SK-N-SH treated with all-trans-retinoic acid at 6 μM for 48 hours (cell line): ENCODE results near the gene WDR62.

Source experiments
- CREB5 ChIP-seq: fragments of 250-450 bp; sonication (Bioruptor Pico); IDR thresholded peaks from 2 replicates; pipeline ENCODE4 v1.5.1; 2020; ENCODE audit warnings: low read depth, mild to moderate bottlenecking, moderate library complexity
- PATZ1 ChIP-seq: fragments of 250-450 bp; sonication (Bioruptor Pico); IDR thresholded peaks from 2 replicates; pipeline ENCODE4 v1.8.0; 2020; ENCODE audit warnings: mild to moderate bottlenecking, moderate library complexity, borderline replicate concordance
- PPARA ChIP-seq: fragments of 250-450 bp; sonication (Bioruptor Pico); IDR thresholded peaks from 2 replicates; pipeline ENCODE4 v1.5.0; 2020; ENCODE audit warnings: mild to moderate bottlenecking, borderline replicate concordance
- RARB ChIP-seq: fragments of 250-450 bp; sonication (Bioruptor Pico); IDR thresholded peaks from 2 replicates; pipeline ENCODE4 v1.8.0; 2021; ENCODE audit warnings: mild to moderate bottlenecking, moderate library complexity
- SNAI2 ChIP-seq: fragments of 250-450 bp; sonication (Bioruptor Pico); IDR thresholded peaks from 2 replicates; pipeline ENCODE4 v1.5.0; 2020; ENCODE audit warnings: mild to moderate bottlenecking, moderate library complexity
- TOX ChIP-seq: fragments of 250-450 bp; sonication (Bioruptor Pico); IDR thresholded peaks from 2 replicates; pipeline ENCODE4 v1.8.0; 2021; ENCODE audit warnings: mild to moderate bottlenecking, moderate library complexity, borderline replicate concordance
- ZFP30 ChIP-seq: fragments of 450-650 bp; formaldehyde crosslinking; IDR thresholded peaks from 2 replicates; pipeline ENCODE4 v1.5.0; 2022; ENCODE audit warnings: mild to moderate bottlenecking, moderate library complexity
- ZNF565 ChIP-seq: fragments of 450-650 bp; formaldehyde crosslinking; conservative IDR thresholded peaks from 2 replicates; pipeline ENCODE4 v1.5.0; 2020; ENCODE audit warnings: low read depth, mild to moderate bottlenecking, moderate library complexity

- TF ChIP-seq PATZ1 (CRISPR knock-in tag) (no peak), CREB5 (CRISPR knock-in tag) (no peak), SNAI2 (no peak), ZFP30 (CRISPR knock-in tag) (no peak), ZNF565 (CRISPR knock-in tag) (no peak), RARB (CRISPR knock-in tag) (no peak), PPARA (CRISPR knock-in tag) (no peak), TOX (no peak)
Measured at GRCh38 chr19:36097036-36097435, 42.3 kb downstream of the WDR62 start.
